Activated effector memory CD4-positive, alpha-beta T cell treated with anti-CD3 and anti-CD28 coated beads, Interleukin-2, amount 50 U/mL, for 16 hours (primary cell): ENCODE data around the gene CD96.

Experiments used
- DNase-seq: peaks from one replicate; pipeline ENCODE4 v3.0.0-alpha.2; 2020

The CD96 gene

GRCh38 chr3:111681661-111682426, 139.8 kb downstream of the CD96 start:
- DNase-seq, result no peak

- DNase-seq, result no peak
Measured at GRCh38 chr3:111684640-111685039, 142.6 kb downstream of the CD96 start.

GRCh38 chr3:111688190-111688800, 146.3 kb downstream of the CD96 start:
- no peak for DNase-seq

- DNase-seq, result no peak
Measured at GRCh38 chr3:111690242-111690641, 148.2 kb downstream of the CD96 start.

GRCh38 chr3:111691293-111691909, 149.4 kb downstream of the CD96 start:
- DNase-seq, result no peak

- no peak for DNase-seq
Measured at GRCh38 chr3:111692593-111693552, 150.9 kb downstream of the CD96 start.

GRCh38 chr3:111694471-111694870, 152.5 kb downstream of the CD96 start:
- no peak for DNase-seq

GRCh38 chr3:111695636-111696117, 153.7 kb downstream of the CD96 start:
- no peak for DNase-seq

GRCh38 chr3:111700054-111700453, 158.1 kb downstream of the CD96 start:
- no peak for DNase-seq

GRCh38 chr3:111701292-111701906, 159.4 kb downstream of the CD96 start:
- no peak for DNase-seq
